Esophagus muscularis mucosa (tissue), 4 donors: ENCODE data around the gene CD34. TPM values are rescaled to one million over a fixed set of nuclear protein-coding genes. Genes with fewer than 3 reads are reported as not detected.

Source experiments
- DNase-seq: peaks from one replicate; pipeline ENCODE4 v3.0.0-alpha.2; 2017; ENCODE audit errors: extremely low spot score
- H3K27ac ChIP-seq, 4 donors: fragments of 200-600 bp; sonication (generic); replicated peaks in 1 of 4; 1 replicate in 3 of 4; 2 replicates in 1 of 4; pipeline ENCODE4 v1.5.1; 2016 to 2019; ENCODE audit warnings: mild to moderate bottlenecking in 1 of 4
- H3K27me3 ChIP-seq, 4 donors: fragments of 200-600 bp; sonication (generic); one replicate each; pipeline versions ENCODE4 v1.5.1 to v1.6.0; 2016 to 2019
- H3K36me3 ChIP-seq, 4 donors: fragments of 200-600 bp; sonication (generic); one replicate each; pipeline ENCODE4 v1.5.1; 2016 to 2019
- H3K4me1 ChIP-seq, 4 donors: fragments of 200-600 bp; sonication (generic); one replicate each; pipeline ENCODE4 v1.5.1; 2016 to 2019
- H3K4me3 ChIP-seq, 4 donors: fragments of 200-600 bp; sonication (generic); 1 replicate in 2 of 4; 2 replicates in 2 of 4; pipeline ENCODE4 v1.5.1; 2016 to 2019; ENCODE audit warnings: mild to moderate bottlenecking in 4 of 4, moderate library complexity in 1 of 4
- H3K9me3 ChIP-seq, 4 donors: fragments of 200-600 bp; sonication (generic); 1 replicate in 3 of 4; 2 replicates in 1 of 4; pipeline ENCODE4 v1.5.1; 2016 to 2019
- CTCF ChIP-seq, 3 experiments: fragments of 200-600 bp in 2 of 3; fragments of 450-650 bp in 1 of 3; sonication (generic) in 2 of 3; IDR thresholded peaks; one replicate each; pipeline ENCODE4 v1.5.1; 2017 to 2019; ENCODE audit warnings: antibody characterized with exemption in 3 of 3, mild to moderate bottlenecking in 2 of 3, moderate library complexity in 1 of 3
- EP300 ChIP-seq: sonication (generic); formaldehyde crosslinking; IDR thresholded peaks from one replicate; pipeline ENCODE4 v1.6.1; 2017; ENCODE audit warnings: antibody characterized with exemption
- POLR2A ChIP-seq: fragments of 450-650 bp; IDR thresholded peaks from one replicate; pipeline ENCODE4 v1.6.1; 2017; ENCODE audit warnings: antibody characterized with exemption, moderate library complexity, mild to moderate bottlenecking, low read depth
- POLR2AphosphoS5 ChIP-seq, 2 donors: sonication (generic); formaldehyde crosslinking; IDR thresholded peaks; one replicate each; pipeline ENCODE4 v1.6.1; 2017; ENCODE audit warnings: antibody characterized with exemption in 2 of 2
- WGBS: methylation state at CpG from one replicate; pipeline ENCODE4 v1.1.5; 2018; 5-methylcytosine and 5-hydroxymethylcytosine counted together
- intact Hi-C: fragments of 100-400 bp; cut with DNase I; formaldehyde crosslinking; loops from one replicate; pipeline ENCODE4 v1.15.1; 2023
- total RNA-seq, 4 donors: library from RNA; depleted of rRNA; stranded (reverse); fragments of >200 nt; gene quantifications; one replicate each; pipeline versions ENCODE4 v1.1.0 to v1.2.1, GENCODE V29; 2016

The CD34 gene
- total RNA-seq, 4 donors from 2014 or later, result 70.2 to 136 (median 93.3) TPM

GRCh38 chr1:207857447-207857846 is 53.5 kb downstream of the CD34 start:
- no peak overlapping the region for H3K4me3 ChIP-seq
- peaks cover 61 to 97% (median 91%) of the 10 kb centered on the region in 4 donors for H3K4me1 ChIP-seq
- DNase-seq, result no peak
- TF ChIP-seq POLR2A (no peak), CTCF (IDR thresholded peaks at IDR 0.05) (no peak), POLR2AphosphoS5 (IDR thresholded peaks at IDR 0.05) (no peak), EP300 (no peak)
- H3K27me3 ChIP-seq, result no peaks in the 10 kb centered on the region
- no peak overlapping the region for H3K27ac ChIP-seq
- WGBS, result 78% methylated on average over 7 of the region's 7 CpGs
- peaks cover 0 to 8% (median 6%) of the 10 kb centered on the region in 4 donors for H3K36me3 ChIP-seq
- intact Hi-C loops, result no loop called here
- no peaks in the 10 kb centered on the region for H3K9me3 ChIP-seq

- H3K4me1 ChIP-seq, result peaks cover 64 to 97% (median 91%) of the 10 kb centered on the region in 4 donors
- intact Hi-C loops, result no loop called here
Observed at GRCh38 chr1:207856276-207857023, 54.5 kb downstream of the CD34 start.

GRCh38 chr1:207854001-207854400 is 56.9 kb downstream of the CD34 start:
- H3K9me3 ChIP-seq, result no peaks in the 10 kb centered on the region
- intact Hi-C loops, result no loop called here
- no peak overlapping the region for H3K27ac ChIP-seq

More at GRCh38 chr1:207856276-207857023, 54.5 kb downstream of the CD34 start:
- H3K9me3 ChIP-seq, result no peaks in the 10 kb centered on the region
- peak overlapping the region in 1 of 4 donors; percentile 27 for H3K27ac ChIP-seq
- H3K27me3 ChIP-seq, result no peaks in the 10 kb centered on the region
- TF ChIP-seq CTCF (IDR thresholded peaks at IDR 0.05) (no peak), POLR2AphosphoS5 (IDR thresholded peaks at IDR 0.05) (no peak), EP300 (no peak), POLR2A (no peak)
- DNase-seq, result no peak
- H3K36me3 ChIP-seq, result peaks cover 0 to 12% (median 7%) of the 10 kb centered on the region in 4 donors
- whole genome bisulfite sequencing, result 93% methylated on average over 1 of the region's 1 CpG
- H3K4me3 ChIP-seq, result no peak overlapping the region

GRCh38 chr1:207853372-207853757 is 57.6 kb downstream of the CD34 start:
- no peak overlapping the region for H3K4me3 ChIP-seq
- peak overlapping the region; percentile 16 to 62 (median 44) for H3K27ac ChIP-seq
- intact Hi-C loops, result no loop called here
- no peaks in the 10 kb centered on the region for H3K27me3 ChIP-seq
- 67% methylated on average over 1 of the region's 1 CpG for WGBS
- no peak for DNase-seq
- TF ChIP-seq CTCF (IDR thresholded peaks at IDR 0.05) (no peak), EP300 (no peak), POLR2AphosphoS5 (IDR thresholded peaks at IDR 0.05) (no peak), POLR2A (no peak)
- H3K9me3 ChIP-seq, result no peaks in the 10 kb centered on the region
- H3K4me1 ChIP-seq, result peaks cover 76 to 99% (median 93%) of the 10 kb centered on the region in 4 donors
- H3K36me3 ChIP-seq, result peaks cover 0 to 15% (median 2%) of the 10 kb centered on the region in 4 donors

More at GRCh38 chr1:207854001-207854400, 56.9 kb downstream of the CD34 start:
- DNase-seq, result no peak
- Histone ChIP-seq H3K27me3 (no peaks in the 10 kb centered on the region), H3K36me3 (peaks cover 0 to 15% (median 2%) of the 10 kb centered on the region in 4 donors), H3K4me1 (peaks cover 75 to 100% (median 94%) of the 10 kb centered on the region in 4 donors), H3K4me3 (no peak overlapping the region)
- no peak for TF ChIP-seq POLR2AphosphoS5 (IDR thresholded peaks at IDR 0.05)
- no peak for TF ChIP-seq EP300
- no peak for TF ChIP-seq CTCF (IDR thresholded peaks at IDR 0.05)
- no peak for TF ChIP-seq POLR2A
- WGBS, result 94% methylated on average over 2 of the region's 2 CpGs
